ENCODE results near the gene TEKT5. TPM values are rescaled to one million over a fixed set of nuclear protein-coding genes. Genes with fewer than 3 reads are reported as not detected.

TEKT5 gene
- total RNA-seq, 2 donors from 2014 or later = not detected

DNA sequence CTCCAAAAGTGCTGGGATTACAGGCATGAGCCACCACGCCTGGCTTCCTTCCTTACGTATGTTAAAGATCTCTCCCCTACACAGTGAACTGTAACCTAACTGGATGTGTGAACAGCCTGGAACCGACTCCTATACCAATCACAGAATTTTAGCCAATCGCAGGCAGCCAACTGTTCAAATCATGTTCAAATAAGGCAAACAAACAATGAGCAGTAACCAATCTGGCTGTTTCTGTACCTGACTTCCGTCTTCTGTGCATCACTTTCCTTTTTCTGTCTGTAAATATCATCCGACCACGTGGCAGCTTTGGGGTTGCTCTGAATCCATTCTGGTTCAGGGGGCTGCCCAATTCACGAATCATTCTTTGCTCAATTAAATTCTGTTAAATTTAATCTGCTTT is 27.5 kb downstream of the TEKT5 start:
- TF ChIP-seq POLR2A (IDR thresholded peaks at IDR 0.05) = no peak
- TF ChIP-seq, protein P1, sequence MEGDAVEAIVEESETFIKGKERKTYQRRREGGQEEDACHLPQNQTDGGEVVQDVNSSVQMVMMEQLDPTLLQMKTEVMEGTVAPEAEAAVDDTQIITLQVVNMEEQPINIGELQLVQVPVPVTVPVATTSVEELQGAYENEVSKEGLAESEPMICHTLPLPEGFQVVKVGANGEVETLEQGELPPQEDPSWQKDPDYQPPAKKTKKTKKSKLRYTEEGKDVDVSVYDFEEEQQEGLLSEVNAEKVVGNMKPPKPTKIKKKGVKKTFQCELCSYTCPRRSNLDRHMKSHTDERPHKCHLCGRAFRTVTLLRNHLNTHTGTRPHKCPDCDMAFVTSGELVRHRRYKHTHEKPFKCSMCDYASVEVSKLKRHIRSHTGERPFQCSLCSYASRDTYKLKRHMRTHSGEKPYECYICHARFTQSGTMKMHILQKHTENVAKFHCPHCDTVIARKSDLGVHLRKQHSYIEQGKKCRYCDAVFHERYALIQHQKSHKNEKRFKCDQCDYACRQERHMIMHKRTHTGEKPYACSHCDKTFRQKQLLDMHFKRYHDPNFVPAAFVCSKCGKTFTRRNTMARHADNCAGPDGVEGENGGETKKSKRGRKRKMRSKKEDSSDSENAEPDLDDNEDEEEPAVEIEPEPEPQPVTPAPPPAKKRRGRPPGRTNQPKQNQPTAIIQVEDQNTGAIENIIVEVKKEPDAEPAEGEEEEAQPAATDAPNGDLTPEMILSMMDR (IDR thresholded peaks at IDR 0.05) = no peak
- WGBS, 2 donors = 66 to 70% methylated on average over 8 of the region's 8 CpGs
- H3K36me3 ChIP-seq (replicated peaks in 1 of 2; ENCODE audit: insufficient read depth in 1 of 2, low read depth in 2 of 2) = no peaks in the 10 kb centered on the region
- no peak overlapping the region for H3K4me3 ChIP-seq
- no peak overlapping the region for H3K27ac ChIP-seq
- no peaks in the 10 kb centered on the region for H3K27me3 ChIP-seq
- no peaks in the 10 kb centered on the region for H3K9me3 ChIP-seq
- intact Hi-C loops (cut with DNase I) = no loop called here
- DNase-seq = peak in 1 of 4 donors; percentile 36
- no peak for ATAC-seq
- no peaks in the 10 kb centered on the region for H3K4me1 ChIP-seq

DNA sequence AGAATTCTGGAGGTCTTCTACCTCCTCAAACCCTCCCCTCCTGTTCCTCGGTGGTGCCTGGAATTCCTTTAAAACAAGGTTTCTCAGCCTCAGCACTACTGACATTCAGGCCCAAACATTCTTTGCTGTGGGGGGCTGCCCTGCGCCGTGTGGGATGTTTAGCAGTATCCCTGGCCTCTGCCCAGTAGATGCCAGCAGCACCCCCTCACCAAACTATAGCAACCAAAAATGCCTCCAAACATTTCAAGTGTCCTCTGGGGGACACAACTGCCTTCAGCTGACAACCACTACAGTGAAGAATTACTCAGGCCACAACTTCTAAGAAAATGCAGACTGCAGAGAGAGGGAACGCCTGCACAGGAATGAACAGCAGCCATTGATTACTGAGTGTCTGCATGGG is 28.4 kb downstream of the TEKT5 start:
- TF ChIP-seq POLR2A (IDR thresholded peaks at IDR 0.05) = no peak
- TF ChIP-seq, protein P1 (IDR thresholded peaks at IDR 0.05) = no peak
- no peak overlapping the region for H3K4me3 ChIP-seq
- 79 to 90% methylated on average over 2 to 4 of the region's 4 CpGs for WGBS, 2 donors
- H3K36me3 ChIP-seq (replicated peaks in 1 of 2; ENCODE audit: insufficient read depth in 1 of 2, low read depth in 2 of 2) = no peaks in the 10 kb centered on the region
- DNase-seq (no peak), ATAC-seq (no peak)
- no peak overlapping the region for H3K27ac ChIP-seq
- H3K27me3 ChIP-seq = no peaks in the 10 kb centered on the region
- intact Hi-C loops (cut with DNase I) = no loop called here
- H3K9me3 ChIP-seq = no peaks in the 10 kb centered on the region
- H3K4me1 ChIP-seq = no peaks in the 10 kb centered on the region

DNA sequence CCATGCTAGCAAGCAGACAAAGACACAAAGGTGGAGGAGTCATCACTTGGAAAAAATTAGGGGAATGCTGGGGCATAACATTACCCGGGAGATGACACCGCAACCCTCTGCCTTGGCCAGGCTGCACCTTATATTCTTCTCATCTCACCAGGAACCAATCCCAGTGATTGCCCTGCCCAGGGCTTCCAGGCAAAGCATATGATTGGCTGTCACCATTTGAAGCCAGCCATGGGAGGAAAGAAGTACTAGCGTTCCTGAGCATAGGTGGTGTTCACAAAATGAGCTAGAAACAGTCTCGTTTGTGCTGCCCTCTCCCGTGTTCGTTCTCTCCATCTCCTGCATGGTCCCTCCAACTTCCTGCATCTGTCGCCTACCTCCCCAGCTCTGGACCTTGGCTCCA is 29.6 kb downstream of the TEKT5 start:
- WGBS, 2 donors = 66 to 78% methylated on average over 7 of the region's 7 CpGs

DNA sequence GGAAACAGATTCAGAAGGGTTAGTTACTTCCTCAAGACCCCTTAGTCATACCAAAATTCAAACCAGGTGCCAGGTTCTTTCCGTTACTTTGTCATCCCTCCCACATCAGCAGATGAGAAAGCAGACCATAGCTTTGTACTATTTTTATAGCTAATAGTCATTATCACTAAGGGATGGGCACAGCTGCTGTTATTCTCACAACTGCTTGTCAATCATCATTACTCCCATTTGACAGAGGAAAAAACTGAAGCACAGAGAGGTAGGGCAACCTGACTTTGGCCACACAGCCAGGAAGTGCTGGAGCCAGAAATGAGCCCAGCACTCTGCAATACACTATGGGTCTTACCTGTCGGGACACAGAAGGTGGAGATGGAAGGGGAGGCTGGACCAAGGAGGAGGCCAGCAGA is 30.0 kb downstream of the TEKT5 start:
- TF ChIP-seq, protein P1 (IDR thresholded peaks at IDR 0.05) = no peak
- no peak for TF ChIP-seq POLR2A (IDR thresholded peaks at IDR 0.05)
- H3K27ac ChIP-seq = no peak overlapping the region
- no peak overlapping the region for H3K4me3 ChIP-seq
- H3K27me3 ChIP-seq = no peaks in the 10 kb centered on the region
- H3K9me3 ChIP-seq = no peaks in the 10 kb centered on the region
- intact Hi-C loops (cut with DNase I) = no loop called here
- 68 to 82% methylated on average over 2 of the region's 2 CpGs for WGBS, 2 donors
- no peaks in the 10 kb centered on the region for H3K4me1 ChIP-seq
- no peak for ATAC-seq
- DNase-seq = no peak
- no peaks in the 10 kb centered on the region for H3K36me3 ChIP-seq (replicated peaks in 1 of 2; ENCODE audit: insufficient read depth in 1 of 2, low read depth in 2 of 2)

More for the DNA sequence above, 29.6 kb downstream of the TEKT5 start:
- H3K9me3 ChIP-seq = no peaks in the 10 kb centered on the region
- H3K4me1 ChIP-seq = no peaks in the 10 kb centered on the region
- no peak for TF ChIP-seq POLR2A (IDR thresholded peaks at IDR 0.05)
- TF ChIP-seq, protein P1 (IDR thresholded peaks at IDR 0.05) = no peak
- intact Hi-C loops (cut with DNase I) = no loop called here
- no peak overlapping the region for H3K27ac ChIP-seq
- H3K27me3 ChIP-seq = no peaks in the 10 kb centered on the region
- DNase-seq (no peak), ATAC-seq (no peak)
- H3K36me3 ChIP-seq (replicated peaks in 1 of 2; ENCODE audit: insufficient read depth in 1 of 2, low read depth in 2 of 2) = no peaks in the 10 kb centered on the region
- no peak overlapping the region for H3K4me3 ChIP-seq

DNA sequence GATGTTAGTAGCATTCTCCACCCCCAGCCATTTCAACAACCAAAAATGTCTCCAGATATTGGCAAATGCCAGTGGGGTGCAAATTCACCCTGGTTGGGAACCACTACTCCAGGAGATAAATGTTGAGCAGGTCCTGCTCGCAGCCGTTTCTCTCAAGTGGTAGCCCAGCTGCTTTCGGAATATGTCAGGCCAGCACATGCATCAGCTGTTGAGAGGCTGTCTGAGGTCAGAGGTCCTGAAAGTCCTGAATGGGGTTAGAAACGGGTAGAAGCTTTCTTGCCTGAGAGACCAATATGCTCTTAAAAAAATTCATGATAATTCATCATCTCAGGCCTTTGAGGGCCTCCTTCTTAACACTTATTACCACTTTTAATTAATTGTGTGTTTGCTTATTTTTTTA is 31.0 kb downstream of the TEKT5 start:
- WGBS, 2 donors = 33 to 72% methylated on average over 1 to 4 of the region's 4 CpGs
- no peak for TF ChIP-seq POLR2A (IDR thresholded peaks at IDR 0.05)
- TF ChIP-seq, protein P1 (IDR thresholded peaks at IDR 0.05) = no peak
- no peak for ATAC-seq
- no peaks in the 10 kb centered on the region for H3K9me3 ChIP-seq
- no peak for DNase-seq
- intact Hi-C loops (cut with DNase I) = no loop called here
- H3K27ac ChIP-seq = no peak overlapping the region
- no peaks in the 10 kb centered on the region for H3K36me3 ChIP-seq (replicated peaks in 1 of 2; ENCODE audit: insufficient read depth in 1 of 2, low read depth in 2 of 2)
- no peaks in the 10 kb centered on the region for H3K27me3 ChIP-seq
- H3K4me1 ChIP-seq = no peaks in the 10 kb centered on the region
- no peak overlapping the region for H3K4me3 ChIP-seq

Data from body of pancreas (tissue), 4 donors.